SK-N-SH (cell line): ENCODE results near the gene FADS1. TPM values are rescaled to one million over a fixed set of nuclear protein-coding genes. Genes with fewer than 3 reads are reported as not detected.

Experiments used
- CTCF ChIA-PET: fragments of 300-600, 350-600 bp; formaldehyde crosslinking; extraction: SDS; loops from one replicate; lab custom pipeline; 2021; lab: Yijun Ruan, JAX
- POLR2A ChIA-PET: fragments of 350-600 bp; sonication (Branson Sonifier 250); formaldehyde crosslinking; extraction: SDS; loops from one replicate; lab custom pipeline; 2020; ENCODE audit warnings: antibody characterized with exemption, inconsistent platforms; lab: Yijun Ruan, JAX
- DNase-seq: peaks from one replicate; pipeline ENCODE4 v3.0.0; 2012
- H2AFZ ChIP-seq: fragments of 200-600 bp; sonication (generic); 2 replicates; pipeline ENCODE4 v1.8.1; 2016; ENCODE audit warnings: antibody characterized with exemption, mild to moderate bottlenecking, low read depth
- H3F3A ChIP-seq: fragments of 200-600 bp; sonication (generic); replicated peaks from 2 replicates; pipeline ENCODE3; 2016; ENCODE audit warnings: antibody characterized with exemption, mild to moderate bottlenecking; ENCODE audit not compliant: insufficient read depth
- H3K27ac ChIP-seq, 2 experiments: fragments of 200-500 bp in 1 of 2; fragments of 200-600 bp in 1 of 2; sonication (Bioruptor generic) in 1 of 2; sonication (generic), shearing (Covaris generic) in 1 of 2; 2 replicates each; pipeline versions ENCODE4 v1.5.1 to v1.6.1; 2014 to 2016; ENCODE audit warnings: low read depth in 2 of 2, inconsistent platforms in 1 of 2, low read length in 1 of 2, mild to moderate bottlenecking in 1 of 2, mixed read lengths in 1 of 2
- H3K27me3 ChIP-seq: fragments of 200-600 bp; sonication (generic), shearing (Covaris generic); 2 replicates; pipeline ENCODE4 v1.6.1; 2016; ENCODE audit warnings: mixed run types; ENCODE audit not compliant: insufficient read depth
- H3K36me3 ChIP-seq, 2 experiments: fragments of 200-500 bp in 1 of 2; fragments of 200-600 bp in 1 of 2; sonication (Bioruptor generic) in 1 of 2; sonication (generic) in 1 of 2; replicated peaks in 1 of 2; 2 replicates each; pipeline versions ENCODE3 to v1.5.1; 2014 to 2016; ENCODE audit warnings: low read length in 1 of 2, mild to moderate bottlenecking in 1 of 2; ENCODE audit not compliant: insufficient read depth in 2 of 2, control insufficient read depth in 1 of 2
- H3K4me1 ChIP-seq, 2 experiments: fragments of 200-500 bp in 1 of 2; fragments of 200-600 bp in 1 of 2; sonication (Bioruptor generic) in 1 of 2; sonication (generic), shearing (Covaris generic) in 1 of 2; 2 replicates each; pipeline versions ENCODE4 v1.5.1 to v1.6.1; 2014 to 2016; ENCODE audit warnings: low read depth in 1 of 2, low read length in 1 of 2, mixed run types in 1 of 2; ENCODE audit not compliant: insufficient read depth in 2 of 2, control insufficient read depth in 1 of 2
- H3K4me2 ChIP-seq: fragments of 200-600 bp; sonication (generic), shearing (Covaris generic); 2 replicates; pipeline ENCODE4 v1.6.1; 2017; ENCODE audit warnings: mixed run types
- H3K4me3 ChIP-seq, 2 experiments: fragments of 200-500 bp in 1 of 2; fragments of 200-600 bp in 1 of 2; sonication (Bioruptor generic) in 1 of 2; sonication (generic), shearing (Covaris generic) in 1 of 2; 2 replicates each; pipeline versions ENCODE4 v1.5.1 to v1.8.1; 2014 to 2016; ENCODE audit warnings: low read depth in 2 of 2, inconsistent platforms in 1 of 2, low read length in 1 of 2, mild to moderate bottlenecking in 1 of 2, mixed read lengths in 1 of 2, moderate library complexity in 1 of 2
- H3K79me2 ChIP-seq: fragments of 200-600 bp; sonication (generic); 2 replicates; pipeline ENCODE4 v1.8.1; 2017; ENCODE audit warnings: mild to moderate bottlenecking; ENCODE audit not compliant: insufficient read depth
- H3K9ac ChIP-seq: fragments of 200-600 bp; sonication (generic); 2 replicates; pipeline ENCODE4 v1.6.1; 2017; ENCODE audit warnings: mixed run types
- H3K9me2 ChIP-seq: fragments of 200-600 bp; sonication (generic); 2 replicates; pipeline ENCODE4 v1.6.1; 2017; ENCODE audit warnings: mixed run types
- H3K9me3 ChIP-seq: fragments of 200-600 bp; sonication (generic); 2 replicates; pipeline ENCODE4 v1.6.1; 2017; ENCODE audit warnings: mixed run types, mild to moderate bottlenecking, moderate library complexity
- H4K20me1 ChIP-seq: fragments of 200-600 bp; sonication (generic); 2 replicates; pipeline ENCODE4 v1.6.1; 2017; ENCODE audit warnings: mild to moderate bottlenecking, mixed run types; ENCODE audit not compliant: insufficient read depth
- CHD2 ChIP-seq: fragments of 150-350 bp; IDR thresholded peaks from 2 replicates; pipeline ENCODE4 v1.6.1; 2018; ENCODE audit warnings: low read length; ENCODE audit not compliant: partially characterized antibody
- CTCF ChIP-seq: fragments of 200-600 bp; sonication (generic); IDR thresholded peaks from 2 replicates; pipeline ENCODE4 v1.6.1; 2017; ENCODE audit warnings: antibody characterized with exemption, mild to moderate bottlenecking, moderate library complexity
- ELF1 ChIP-seq: IDR thresholded peaks from 2 replicates; pipeline ENCODE4 v1.4.0; 2012
- EZH2phosphoT487 ChIP-seq: fragments of 200-600 bp; sonication (generic); IDR thresholded peaks from 2 replicates; pipeline ENCODE4 v1.6.1; 2017; ENCODE audit warnings: low read depth, mixed run types, mild to moderate bottlenecking, antibody characterized with exemption, moderate library complexity, borderline replicate concordance
- FOSL2 ChIP-seq: IDR thresholded peaks from 2 replicates; pipeline ENCODE4 v1.4.0; 2012; ENCODE audit warnings: low read depth, mild to moderate bottlenecking, moderate library complexity, borderline replicate concordance
- FOXJ3 ChIP-seq: sonication (generic); formaldehyde crosslinking; IDR thresholded peaks from 2 replicates; pipeline ENCODE4 v1.5.1; 2020; ENCODE audit warnings: mild to moderate bottlenecking, missing genetic modification reagents
- FOXM1 ChIP-seq: IDR thresholded peaks from 2 replicates; pipeline ENCODE4 v1.4.0; 2012; ENCODE audit warnings: low read depth, mild to moderate bottlenecking
- GABPA ChIP-seq: IDR thresholded peaks from 2 replicates; pipeline ENCODE4 v1.4.0; 2012; ENCODE audit warnings: low read depth, mild to moderate bottlenecking
- GATA2 ChIP-seq: sonication (generic); formaldehyde crosslinking; IDR thresholded peaks from 2 replicates; pipeline ENCODE4 v1.5.0; 2020; ENCODE audit warnings: mild to moderate bottlenecking, missing genetic modification reagents
- IRF3 ChIP-seq: fragments of 150-350 bp; IDR thresholded peaks from 2 replicates; pipeline ENCODE4 v1.6.1; 2016; ENCODE audit warnings: mild to moderate bottlenecking, low read depth, low read length
- JUND ChIP-seq: IDR thresholded peaks from 2 replicates; pipeline ENCODE4 v1.4.0; 2012
- MAX ChIP-seq: IDR thresholded peaks from 2 replicates; pipeline ENCODE4 v1.4.0; 2012; ENCODE audit warnings: low read depth
- NFIC ChIP-seq: IDR thresholded peaks from 2 replicates; pipeline ENCODE4 v1.4.0; 2012; ENCODE audit warnings: borderline replicate concordance
- PBX3 ChIP-seq: IDR thresholded peaks from 2 replicates; pipeline ENCODE4; 2012
- POLR2AphosphoS5 ChIP-seq: IDR thresholded peaks from 2 replicates; pipeline ENCODE4 v1.6.1; 2012; ENCODE audit warnings: low read depth, low read length
- RAD21 ChIP-seq: IDR thresholded peaks from 2 replicates; pipeline ENCODE4 v1.6.1; 2012; ENCODE audit warnings: mild to moderate bottlenecking, low read length
- SMC3 ChIP-seq: IDR thresholded peaks from 2 replicates; pipeline ENCODE4 v1.6.1; 2012; ENCODE audit warnings: low read depth, low read length, improper control_type of control experiment
- TEAD4 ChIP-seq: IDR thresholded peaks from 2 replicates; pipeline ENCODE4 v1.4.0; 2012; ENCODE audit warnings: mild to moderate bottlenecking, borderline replicate concordance; ENCODE audit not compliant: insufficient read depth
- YY1 ChIP-seq: IDR thresholded peaks from 2 replicates; pipeline ENCODE4 v1.4.0; 2012; ENCODE audit warnings: low read depth, mild to moderate bottlenecking
- WGBS: methylation state at CpG from one replicate; pipeline ENCODE4 v1.1.6; 2017; ENCODE audit warnings: low lambda C conversion rate; 5-methylcytosine and 5-hydroxymethylcytosine counted together
- polyA plus RNA-seq, 3 experiments: library from polyadenylated mRNA; depleted of rRNA; stranded (reverse); fragments of >200 nt; gene quantifications; 2 replicates each; pipeline ENCODE4 v1.2.3, GENCODE V29; 2012

The FADS1 gene
- polyA plus RNA-seq, 1 of the 3 experiments (the other 2 are of a cell fraction) = 20.6 TPM

- H3K79me2 ChIP-seq = no peaks in the 10 kb centered on the region
- no peak overlapping the region for H3K4me2 ChIP-seq
- peaks cover 13 to 58% of the 10 kb centered on the region in 2 experiments for H3K36me3 ChIP-seq
- ChIA-PET POLR2A (no interaction called here), CTCF (interaction anchor here (0.7 to 1.8 kb wide), 3 partner anchors 13 to 290 kb away, joined by 3 to 9 read pairs (median 4); partner anchors contain the start of gene FADS2)
- H3K27me3 ChIP-seq = no peaks in the 10 kb centered on the region
- H3K4me1 ChIP-seq = no peaks in the 10 kb centered on the region
- no peaks in the 10 kb centered on the region for H3F3A ChIP-seq
- no peak overlapping the region for H3K27ac ChIP-seq
- no peak overlapping the region for H2AFZ ChIP-seq
- no peaks in the 10 kb centered on the region for H3K9me2 ChIP-seq
- 90% methylated on average over 11 of the region's 12 CpGs for WGBS
- DNase-seq = no peak
- H3K9me3 ChIP-seq = no peaks in the 10 kb centered on the region
- H4K20me1 ChIP-seq = no peaks in the 10 kb centered on the region
- no peak overlapping the region for H3K9ac ChIP-seq
- no peak overlapping the region for H3K4me3 ChIP-seq
- TF ChIP-seq SMC3 = no peak
- TF ChIP-seq MAX = no peak
- TF ChIP-seq FOXJ3 (CRISPR knock-in tag) = no peak
- TF ChIP-seq EZH2phosphoT487 = no peak
- TF ChIP-seq PBX3 = no peak
- no peak for TF ChIP-seq GABPA
- TF ChIP-seq FOXM1 = no peak
Observed at GRCh38 chr11:61841636-61842527, 25.1 kb upstream of the FADS1 start.

GRCh38 chr11:61840371-61840770, 23.6 kb upstream of the FADS1 start:
- DNase-seq = no peak
- H2AFZ ChIP-seq = no peak overlapping the region
- peaks cover 0 to 10% of the 10 kb centered on the region in 2 experiments; a peak in 2 of 4 replicates for H3K4me1 ChIP-seq
- CTCF ChIA-PET = interaction anchor here (0.9 to 1.8 kb wide), 4 partner anchors 12 to 107 kb away, joined by 3 to 9 read pairs (median 4); partner anchors contain the start of gene FADS2
- H3K9me2 ChIP-seq = no peaks in the 10 kb centered on the region
- H3K27me3 ChIP-seq = no peaks in the 10 kb centered on the region
- H3K9ac ChIP-seq = no peak overlapping the region
- no peaks in the 10 kb centered on the region for H4K20me1 ChIP-seq
- no peak overlapping the region for H3K4me3 ChIP-seq
- POLR2A ChIA-PET = interaction anchor here (0.7 kb wide), 1 partner anchor 31 kb away, joined by 5 read pairs; no protein-coding TSS in a partner anchor
- no peak overlapping the region for H3K27ac ChIP-seq
- peaks cover 13 to 46% of the 10 kb centered on the region in 2 experiments for H3K36me3 ChIP-seq
- peaks cover 7% of the 10 kb centered on the region; the same call in 1 of the 2 replicates for H3K79me2 ChIP-seq
- H3F3A ChIP-seq = no peaks in the 10 kb centered on the region
- TF ChIP-seq POLR2AphosphoS5 = no peak
- TF ChIP-seq CTCF = no peak
- no peak for TF ChIP-seq YY1
- TF ChIP-seq FOXM1 = no peak
- TF ChIP-seq GABPA = no peak
- no peak for TF ChIP-seq JUND
- TF ChIP-seq RAD21 = no peak
- TF ChIP-seq CHD2 = no peak
- no peak for TF ChIP-seq PBX3
- TF ChIP-seq IRF3 = no peak
- TF ChIP-seq FOSL2 = no peak
- TF ChIP-seq FOXJ3 (CRISPR knock-in tag) = no peak
- no peak for TF ChIP-seq SMC3
- no peak for TF ChIP-seq GATA2 (CRISPR knock-in tag)
- no peak for TF ChIP-seq ELF1
- TF ChIP-seq TEAD4 = no peak
- TF ChIP-seq NFIC = no peak
- WGBS = 88% methylated on average over 7 of the region's 7 CpGs
- H3K4me2 ChIP-seq = no peak overlapping the region
- no peaks in the 10 kb centered on the region for H3K9me3 ChIP-seq
